GM18499 (cell line): ENCODE measurements around the gene SNCB.

Experiments used
- ATAC-seq: cut with Tn5 transposase; IDR thresholded peaks from one replicate; pipeline ENCODE4 v1.9.1; 2021; ENCODE audit warnings: moderate number of reproducible peaks; ENCODE audit not compliant: insufficient read depth, unreplicated experiment

SNCB gene

GRCh38 chr5:176629853-176630680 is at the start of gene SNCB, which contains the start of gene EIF4E1B:
Gene SNCB, minus strand, starts transcription at chr5:176630534. Its CDS starts 880 bp downstream, at chr5:176629654.
Gene EIF4E1B, plus strand, starts transcription at chr5:176630675. Its CDS starts 12,113 bp downstream, at chr5:176642788.
- ATAC-seq, result no peak

- no peak for ATAC-seq
These were observed 49.3 kb upstream of the SNCB start for GRCh38 chr5:176679365-176680225.

GRCh38 chr5:176678584-176678983 is 48.2 kb upstream of the SNCB start:
- no peak for ATAC-seq

- no peak for ATAC-seq
These were observed 47.0 kb upstream of the SNCB start for GRCh38 chr5:176677209-176677939.

GRCh38 chr5:176676361-176676824 is 46.1 kb upstream of the SNCB start:
- ATAC-seq, result no peak

- no peak for ATAC-seq
These were observed 45.5 kb upstream of the SNCB start for GRCh38 chr5:176675676-176676360.

GRCh38 chr5:176674799-176675198 is 44.5 kb upstream of the SNCB start:
- ATAC-seq, result no peak

- no peak for ATAC-seq
These were observed 43.6 kb upstream of the SNCB start for GRCh38 chr5:176673651-176674583.

GRCh38 chr5:176671890-176672747 is 41.8 kb upstream of the SNCB start:
- no peak for ATAC-seq

- ATAC-seq, result no peak
These were observed 41.1 kb upstream of the SNCB start for GRCh38 chr5:176671399-176671798.

GRCh38 chr5:176670449-176670848 is 40.1 kb upstream of the SNCB start:
- ATAC-seq, result no peak

- no peak for ATAC-seq
These were observed 37.3 kb upstream of the SNCB start for GRCh38 chr5:176667637-176668036.

- no peak for ATAC-seq
These were observed 35.2 kb upstream of the SNCB start for GRCh38 chr5:176665517-176665916.

GRCh38 chr5:176664886-176665285 is 34.6 kb upstream of the SNCB start:
- no peak for ATAC-seq

- ATAC-seq, result no peak
These were observed 34.1 kb upstream of the SNCB start for GRCh38 chr5:176664479-176664878.

GRCh38 chr5:176663566-176663965 is 33.2 kb upstream of the SNCB start:
- no peak for ATAC-seq

GRCh38 chr5:176662371-176663333 is 32.3 kb upstream of the SNCB start:
- no peak for ATAC-seq
